ENCODE results near the gene STX16.

GRCh38 chr20:58693226-58694006, 42.3 kb downstream of the STX16 start:
- TF ChIP-seq, protein P1, sequence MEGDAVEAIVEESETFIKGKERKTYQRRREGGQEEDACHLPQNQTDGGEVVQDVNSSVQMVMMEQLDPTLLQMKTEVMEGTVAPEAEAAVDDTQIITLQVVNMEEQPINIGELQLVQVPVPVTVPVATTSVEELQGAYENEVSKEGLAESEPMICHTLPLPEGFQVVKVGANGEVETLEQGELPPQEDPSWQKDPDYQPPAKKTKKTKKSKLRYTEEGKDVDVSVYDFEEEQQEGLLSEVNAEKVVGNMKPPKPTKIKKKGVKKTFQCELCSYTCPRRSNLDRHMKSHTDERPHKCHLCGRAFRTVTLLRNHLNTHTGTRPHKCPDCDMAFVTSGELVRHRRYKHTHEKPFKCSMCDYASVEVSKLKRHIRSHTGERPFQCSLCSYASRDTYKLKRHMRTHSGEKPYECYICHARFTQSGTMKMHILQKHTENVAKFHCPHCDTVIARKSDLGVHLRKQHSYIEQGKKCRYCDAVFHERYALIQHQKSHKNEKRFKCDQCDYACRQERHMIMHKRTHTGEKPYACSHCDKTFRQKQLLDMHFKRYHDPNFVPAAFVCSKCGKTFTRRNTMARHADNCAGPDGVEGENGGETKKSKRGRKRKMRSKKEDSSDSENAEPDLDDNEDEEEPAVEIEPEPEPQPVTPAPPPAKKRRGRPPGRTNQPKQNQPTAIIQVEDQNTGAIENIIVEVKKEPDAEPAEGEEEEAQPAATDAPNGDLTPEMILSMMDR (IDR thresholded peaks at IDR 0.05 in 4 of 5, conservative IDR thresholded peaks at IDR 0.05 in 1 of 5) = no peak
- TF ChIP-seq POLR2A (IDR thresholded peaks at IDR 0.05) = no peak
